Measurements from ENCODE around the gene OSBPL8. TPM values are rescaled to one million over a fixed set of nuclear protein-coding genes. Genes with fewer than 3 reads are reported as not detected.

OSBPL8 gene
- total and polyA plus RNA-seq, 4 donors: 6.9 to 32.5 (median 22.9) TPM

- no peak for TF ChIP-seq GABPA (IDR thresholded peaks at IDR 0.05 in 1 of 2, conservative IDR thresholded peaks at IDR 0.05 in 1 of 2)
- TF ChIP-seq HNF4G (IDR thresholded peaks at IDR 0.05): no peak
- no peak for TF ChIP-seq NR2F2 (IDR thresholded peaks at IDR 0.05)
- no peak for TF ChIP-seq YY1 (IDR thresholded peaks at IDR 0.05)
- TF ChIP-seq RXRA (IDR thresholded peaks at IDR 0.05): no peak
- TF ChIP-seq ZBTB33 (IDR thresholded peaks at IDR 0.05): no peak
- TF ChIP-seq TAF1 (conservative IDR thresholded peaks at IDR 0.05): no peak
- no peak for TF ChIP-seq FOXA2 (IDR thresholded peaks at IDR 0.05)
- no peak for TF ChIP-seq JUND (IDR thresholded peaks at IDR 0.05)
- no peak for TF ChIP-seq ATF3 (IDR thresholded peaks at IDR 0.05)
- no peak for TF ChIP-seq REST (IDR thresholded peaks at IDR 0.05)
- TF ChIP-seq SP1 (IDR thresholded peaks at IDR 0.05): no peak
- TF ChIP-seq MAX (IDR thresholded peaks at IDR 0.05): no peak
- H3K27ac ChIP-seq (ENCODE audit: low read depth in 1 of 2, low read length in 2 of 2): no peak overlapping the region
- no peaks in the 10 kb centered on the region for H3K9me3 ChIP-seq (ENCODE audit: control insufficient read depth in 4 of 4, low read length in 3 of 4)
- 93% methylated on average over 3 of the region's 3 CpGs for WGBS
- DNase-seq (ENCODE audit: low spot score): no peak
- H3K27me3 ChIP-seq (ENCODE audit: control insufficient read depth in 4 of 4, insufficient read depth in 4 of 4, low read length in 3 of 4): no peaks in the 10 kb centered on the region
- no peak overlapping the region for H3K4me3 ChIP-seq (ENCODE audit: low read depth in 1 of 3, low read length in 3 of 3)
- H3K9ac ChIP-seq (ENCODE audit: low read depth in 1 of 2, low read length in 2 of 2): no peak overlapping the region
- peaks cover 0 to 5% (median 1%) of the 10 kb centered on the region in 4 donors for H3K4me1 ChIP-seq (ENCODE audit: control insufficient read depth in 4 of 4, insufficient read depth in 4 of 4, low read length in 3 of 4)
- no peaks in the 10 kb centered on the region for H3K36me3 ChIP-seq (ENCODE audit: control insufficient read depth in 4 of 4, insufficient read depth in 3 of 4, low read depth in 1 of 4, low read length in 3 of 4)
These were observed 53.4 kb downstream of the OSBPL8 start for GRCh38 chr12:76506149-76506548.

- 59% methylated on average over 2 of the region's 2 CpGs for WGBS
These were observed 54.5 kb downstream of the OSBPL8 start for GRCh38 chr12:76505050-76505449.

More at GRCh38 chr12:76505050-76505449, 54.5 kb downstream of the OSBPL8 start:
- H3K36me3 ChIP-seq (ENCODE audit: control insufficient read depth in 4 of 4, insufficient read depth in 3 of 4, low read depth in 1 of 4, low read length in 3 of 4): no peaks in the 10 kb centered on the region
- no peak overlapping the region for H3K9ac ChIP-seq (ENCODE audit: low read depth in 1 of 2, low read length in 2 of 2)
- H3K4me1 ChIP-seq (ENCODE audit: control insufficient read depth in 4 of 4, insufficient read depth in 4 of 4, low read length in 3 of 4): peaks cover 0 to 7% (median 1%) of the 10 kb centered on the region in 4 donors
- no peaks in the 10 kb centered on the region for H3K27me3 ChIP-seq (ENCODE audit: control insufficient read depth in 4 of 4, insufficient read depth in 4 of 4, low read length in 3 of 4)
- no peak overlapping the region for H3K4me3 ChIP-seq (ENCODE audit: low read depth in 1 of 3, low read length in 3 of 3)
- TF ChIP-seq REST (IDR thresholded peaks at IDR 0.05) (no peak), FOXA2 (IDR thresholded peaks at IDR 0.05) (peak; percentile 33), HNF4A (conservative IDR thresholded peaks at IDR 0.05) (peak; percentile 25 to 45), YY1 (IDR thresholded peaks at IDR 0.05) (peak; percentile 13), JUND (IDR thresholded peaks at IDR 0.05) (no peak)
- no peak overlapping the region for H3K27ac ChIP-seq (ENCODE audit: low read depth in 1 of 2, low read length in 2 of 2)
- no peak for DNase-seq (ENCODE audit: low spot score)
- H3K9me3 ChIP-seq (ENCODE audit: control insufficient read depth in 4 of 4, low read length in 3 of 4): no peaks in the 10 kb centered on the region

Measured in liver (tissue), 9 donors.